ENCODE results near the gene ABCC11. TPM values are rescaled to one million over a fixed set of nuclear protein-coding genes. Genes with fewer than 3 reads are reported as not detected.

The ABCC11 gene
- total and polyA plus RNA-seq, 2 of the 4 experiments (the other 2 are of a cell fraction), result 0.09 to 0.18 TPM

- no peak for ATAC-seq (ENCODE audit: low read depth)
- Histone ChIP-seq H2AK9ac (replicated peaks; ENCODE audit: low read depth, low read length, poor library complexity) (peak overlapping the region; percentile 71), H3K9me1 (ENCODE audit: insufficient read depth, low read length) (no peaks in the 10 kb centered on the region), H2BK120ac (ENCODE audit: low read depth, low read length) (no peak overlapping the region), H3K27ac (ENCODE audit: insufficient read depth, low read length) (peak overlapping the region; percentile 96), H4K5ac (ENCODE audit: low read depth, low read length) (peak overlapping the region; percentile 58; the same call in 1 of the 2 replicates), H3K4me3 (ENCODE audit: insufficient read depth, low read depth, low read length) (peak overlapping the region; percentile 93), H4K8ac (ENCODE audit: low read depth in 2 of 2, low read length in 2 of 2) (peak overlapping the region; percentile 45 to 76; a peak in 1 of 4 replicates), H3K56ac (ENCODE audit: extremely low read depth, insufficient read depth, low read length) (peak overlapping the region; percentile 29; the same call in 1 of the 2 replicates), H2BK15ac (ENCODE audit: low read depth, low read length) (no peak overlapping the region), H3K23ac (ENCODE audit: low read depth, low read length) (peak overlapping the region; percentile 92), H2AFZ (replicated peaks; ENCODE audit: low read length, poor library complexity) (peak overlapping the region; percentile 92), H3K4ac (ENCODE audit: low read depth, low read length) (peak overlapping the region; percentile 56; the same call in 1 of the 2 replicates), H3K4me1 (ENCODE audit: control insufficient read depth, insufficient read depth, low read length) (peaks cover 5% of the 10 kb centered on the region), H4K20me1 (ENCODE audit: insufficient read depth, low read length) (peaks cover 15% of the 10 kb centered on the region; the same call in 1 of the 2 replicates), H3K36me3 (ENCODE audit: control insufficient read depth, insufficient read depth, low read length) (no peaks in the 10 kb centered on the region), H3K9ac (ENCODE audit: low read depth, low read length) (peak overlapping the region; percentile 97), H3K18ac (ENCODE audit: low read depth, low read length) (no peak overlapping the region), H3K9me3 (ENCODE audit: control insufficient read depth, insufficient read depth, low read length) (no peaks in the 10 kb centered on the region), H3K4me2 (ENCODE audit: low read depth, low read length) (peak overlapping the region; percentile 91), H2AK5ac (ENCODE audit: low read depth, low read length) (peak overlapping the region; percentile 41; the same call in 1 of the 2 replicates), H2BK5ac (ENCODE audit: low read depth, low read length, poor library complexity, severe bottlenecking) (peak overlapping the region; percentile 16), H3K79me1 (ENCODE audit: low read depth in 1 of 2, low read length in 2 of 2) (peaks cover 8 to 32% of the 10 kb centered on the region in 2 experiments), H2BK20ac (ENCODE audit: low read depth, low read length) (no peak overlapping the region), H4K91ac (ENCODE audit: insufficient read depth, low read depth, low read length) (0 out of 2 replicates have a peak overlapping the region, but pooled peaks have one; percentile 9), H3K14ac (replicated peaks; ENCODE audit: low read depth, low read length) (peak overlapping the region; percentile 95), H3K27me3 (ENCODE audit: control insufficient read depth, insufficient read depth, low read length) (no peaks in the 10 kb centered on the region)
- WGBS, 2 experiments (ENCODE audit: extremely low coverage in 2 of 2, insufficient read length in 1 of 2), result 0% methylated on average over 6 of the region's 8 CpGs; no CpG with 5 or more reads in 1 of the 2 experiments
- no peak for TF ChIP-seq SMC3 (IDR thresholded peaks at IDR 0.05; ENCODE audit: low read depth, low read length)
- dilution Hi-C loops (cut with HindIII; ENCODE audit: low sequenced_read_pairs, unreplicated experiment) (no loop called here), intact Hi-C loops (cut with micrococcal nuclease) (loop anchor here (5.0 to 10.0 kb wide), 2 partner anchors 77 to 1100 kb away; partner anchors contain the start of gene NETO2), in situ Hi-C loops (cut with MboI; ENCODE audit: low sequenced_read_pairs) (no loop called here)
- ChIA-PET POLR2A (ENCODE audit: unreplicated experiment) (no interaction called here), CTCF (no interaction called here)
- no TSS peak for BruUV-seq (replicated peaks)
- no peak for DNase-seq
Measured at GRCh38 chr16:48244863-48245195, 2.5 kb downstream of the ABCC11 start.

Measured in IMR-90 (cell line).